Erythroblast (primary cell): ENCODE measurements around the gene AGPS.

Source experiments
- DNase-seq, 2 experiments: peaks; one replicate each; lab custom pipeline; 2025; lab: John Stamatoyannopoulos, UW
- GATA1 ChIP-seq: IDR thresholded peaks from 2 replicates; pipeline ENCODE4 v1.6.1; 2011; ENCODE audit warnings: low read depth, mild to moderate bottlenecking, control low read depth, low read length, moderate library complexity
- POLR2A ChIP-seq: IDR thresholded peaks from 2 replicates; pipeline ENCODE4 v1.6.1; 2011; ENCODE audit warnings: mild to moderate bottlenecking, low read length

AGPS gene

GRCh38 chr2:177585234-177585863 lies 192.8 kb downstream of the AGPS start:
- no peak for DNase-seq
- TF ChIP-seq POLR2A: no peak
- TF ChIP-seq GATA1: no peak

GRCh38 chr2:177586154-177586553 lies 193.6 kb downstream of the AGPS start:
- TF ChIP-seq POLR2A (no peak), GATA1 (no peak)
- no peak for DNase-seq

DNA sequence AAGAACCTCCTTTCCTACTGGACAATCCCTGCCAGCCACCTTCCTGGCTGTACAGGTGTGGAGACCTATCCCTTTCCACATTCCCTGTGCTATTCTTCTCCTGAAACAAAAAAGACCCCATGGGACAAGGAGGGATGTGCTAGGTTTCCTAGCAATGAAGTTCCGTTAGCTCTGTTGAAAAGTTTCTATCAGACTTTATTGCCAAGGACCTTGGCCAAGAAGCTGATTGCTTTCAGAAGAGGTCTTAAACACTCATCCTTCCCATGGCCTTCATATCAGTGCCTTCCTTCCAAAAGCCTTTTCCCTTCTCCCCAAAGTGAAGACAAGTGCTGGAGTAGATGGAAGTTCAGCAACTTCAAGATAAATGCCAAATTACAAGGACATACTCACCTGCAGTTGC lies 194.8 kb downstream of the AGPS start:
- no peak for TF ChIP-seq POLR2A
- no peak for TF ChIP-seq GATA1
- DNase-seq: no peak

DNA sequence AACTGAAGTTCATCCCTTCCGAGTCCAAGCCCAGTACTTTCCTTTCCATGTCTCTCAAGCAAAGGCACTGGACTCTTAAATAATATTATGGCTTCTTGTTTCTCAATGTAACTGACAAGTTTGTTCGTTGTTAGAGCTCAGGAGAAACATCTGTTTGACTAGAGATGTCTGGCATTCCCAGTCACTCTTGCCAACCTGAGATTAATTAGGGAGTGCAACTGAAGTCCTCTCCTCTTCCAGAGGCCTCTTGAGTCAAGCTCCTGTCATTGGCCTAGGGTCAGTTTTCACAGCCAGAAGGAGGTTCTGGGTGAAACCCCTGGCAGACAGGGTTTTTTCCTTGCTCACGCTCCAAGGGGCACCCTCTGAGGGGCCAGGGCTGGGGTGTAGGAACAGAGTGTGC lies 196.1 kb downstream of the AGPS start:
- TF ChIP-seq POLR2A (no peak), GATA1 (no peak)
- DNase-seq: no peak

DNA sequence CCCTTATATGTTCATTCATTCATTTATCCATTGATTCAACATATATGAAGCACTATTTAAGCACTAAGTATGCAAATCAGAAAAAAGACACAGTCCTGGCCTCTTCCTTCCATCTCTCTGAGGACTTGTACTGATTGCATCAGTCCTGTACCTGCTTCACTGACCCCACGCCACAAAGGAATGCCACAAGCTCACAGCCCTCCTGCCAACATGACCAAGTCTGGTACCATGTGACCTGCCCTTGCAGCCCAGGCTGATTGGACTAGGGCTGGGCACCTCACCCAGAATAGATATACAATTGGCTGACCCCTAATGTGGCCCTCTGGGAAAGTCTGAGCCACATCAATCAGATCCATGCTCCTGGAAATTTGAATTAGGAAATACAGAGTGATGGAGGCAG lies 196.6 kb downstream of the AGPS start:
- TF ChIP-seq GATA1 (no peak), POLR2A (no peak)
- DNase-seq: no peak

DNA sequence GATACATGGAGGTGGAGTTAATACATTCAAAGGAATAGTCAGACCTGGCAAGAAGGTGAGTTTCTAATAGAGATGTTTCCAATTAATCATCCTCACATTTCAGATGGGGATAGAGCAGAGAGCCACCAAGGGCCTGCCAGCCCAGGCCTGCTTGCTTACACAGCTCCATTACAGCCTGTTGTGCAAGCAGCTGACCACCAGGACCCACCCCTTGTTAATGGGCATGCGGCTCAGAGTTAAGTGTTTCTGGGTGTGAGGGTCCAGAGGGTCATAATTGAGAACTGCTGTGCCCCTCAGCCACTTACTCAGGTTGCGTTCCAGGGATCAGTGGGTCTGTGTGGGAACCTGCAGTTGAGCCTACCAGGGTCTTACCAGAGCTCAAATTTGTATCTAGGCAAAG lies 199.8 kb downstream of the AGPS start:
- TF ChIP-seq GATA1: no peak
- no peak for TF ChIP-seq POLR2A
- no peak for DNase-seq

DNA sequence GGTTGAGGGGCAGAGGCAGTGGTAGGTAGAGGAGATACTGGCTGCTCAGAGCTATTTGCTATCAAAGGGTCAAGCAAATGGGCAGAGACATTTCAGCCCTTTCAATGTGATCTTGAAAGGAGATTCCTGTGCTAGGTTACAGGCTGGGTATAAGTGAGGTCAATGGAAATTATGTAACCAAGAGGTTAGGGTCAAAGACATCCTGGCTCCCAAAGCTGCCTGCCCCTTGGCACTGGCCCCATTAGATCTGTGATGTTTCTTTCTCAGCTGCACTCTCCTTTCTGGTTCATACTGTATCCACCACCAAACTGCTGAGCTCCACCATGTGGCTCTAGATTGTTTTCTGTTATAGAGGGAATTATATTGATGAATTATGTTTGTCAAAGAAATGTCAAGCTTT lies 200.4 kb downstream of the AGPS start:
- TF ChIP-seq GATA1 (no peak), POLR2A (no peak)
- DNase-seq: no peak

GRCh38 chr2:177593402-177593801 lies 200.8 kb downstream of the AGPS start:
- TF ChIP-seq POLR2A: no peak
- no peak for TF ChIP-seq GATA1
- no peak for DNase-seq
